ENCODE data around the gene OTULIN.
A peak's percentile ranks its signal among the peaks of the same experiment; 100 is the strongest.

The OTULIN gene

DNA sequence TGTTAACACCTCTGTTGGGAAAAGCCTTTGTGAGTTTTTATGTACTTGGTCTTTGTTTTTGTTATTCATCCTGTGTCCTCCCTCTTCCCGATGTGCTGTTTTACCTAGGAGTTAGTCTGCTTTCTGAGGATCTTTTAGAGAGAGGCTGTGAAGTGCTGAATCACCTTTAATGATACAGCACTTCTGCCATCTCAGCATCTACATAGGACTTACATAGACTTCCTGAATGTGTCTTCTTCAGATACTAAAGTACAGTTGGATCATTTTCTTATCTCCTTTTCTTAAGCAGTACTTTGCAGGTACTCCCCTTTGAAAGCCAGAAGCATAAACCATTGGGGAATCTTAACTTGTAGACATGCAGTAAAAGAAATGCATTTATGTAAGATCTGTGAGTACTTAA, 31.5 kb downstream of the OTULIN start:
- DNase-seq (ENCODE audit: low read depth in 2 of 3, low spot score in 1 of 3): no peak

DNA sequence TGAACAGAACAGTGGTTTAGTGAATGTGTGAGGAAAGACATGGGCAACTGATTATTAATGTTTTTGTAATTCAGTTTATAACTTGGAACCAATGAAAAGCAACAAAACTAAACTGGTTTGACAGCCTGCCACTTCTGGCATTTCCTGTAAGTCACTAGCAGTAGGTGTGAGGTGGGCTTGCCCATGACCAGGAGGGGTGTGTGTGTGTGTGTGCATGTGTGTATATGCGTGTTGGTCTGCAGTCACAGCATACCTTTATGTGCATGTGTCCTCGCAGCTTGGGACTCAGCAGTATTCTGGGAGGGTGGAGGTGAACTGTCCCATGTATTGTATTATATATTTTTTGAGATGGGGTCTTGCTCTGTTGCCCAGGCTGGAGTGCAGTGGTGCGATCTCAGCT, 32.3 kb downstream of the OTULIN start:
- no peak for DNase-seq (ENCODE audit: low read depth in 2 of 3, low spot score in 1 of 3)

DNA sequence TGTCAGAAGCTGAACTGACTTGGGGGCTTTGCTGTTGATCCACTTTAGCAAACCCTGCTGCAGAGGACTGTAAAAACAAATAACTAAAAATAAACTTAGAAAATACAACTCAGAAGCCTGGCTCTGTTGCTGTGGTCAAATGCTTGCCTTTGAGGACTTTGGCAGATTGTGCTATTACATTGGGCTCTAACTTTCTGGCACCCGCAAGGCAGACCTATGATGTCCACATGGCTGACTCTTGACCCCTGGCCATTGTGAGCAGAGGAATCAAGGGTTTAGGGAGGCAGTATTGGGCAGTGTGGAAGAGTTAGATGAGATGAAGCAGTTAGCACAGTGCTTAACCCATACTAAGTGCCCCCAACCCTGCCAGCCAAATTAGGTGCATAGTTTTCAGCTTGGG, 34.0 kb downstream of the OTULIN start:
- no peak for DNase-seq (ENCODE audit: low read depth in 2 of 3, low spot score in 1 of 3)

DNA sequence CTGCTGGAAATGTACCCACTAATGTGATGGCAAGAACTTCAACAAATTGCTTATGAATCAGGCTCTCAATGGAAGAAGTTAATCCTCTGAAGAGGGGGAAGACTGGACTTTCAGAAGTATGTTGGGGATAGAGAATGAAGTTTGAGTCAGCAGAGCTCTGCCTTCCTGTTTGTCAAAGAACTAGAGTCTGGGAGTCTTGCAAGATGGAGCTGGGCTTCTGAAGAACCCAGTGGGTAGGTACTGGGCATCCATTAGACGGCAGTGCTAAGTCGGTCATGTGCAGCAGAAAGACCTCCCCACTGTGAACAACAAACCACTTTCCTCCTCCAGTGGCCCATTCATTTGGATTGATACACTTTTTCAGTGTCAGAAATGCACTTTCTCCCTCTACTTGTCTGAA, 34.6 kb downstream of the OTULIN start:
- DNase-seq (ENCODE audit: low read depth in 2 of 3, low spot score in 1 of 3): no peak

DNA sequence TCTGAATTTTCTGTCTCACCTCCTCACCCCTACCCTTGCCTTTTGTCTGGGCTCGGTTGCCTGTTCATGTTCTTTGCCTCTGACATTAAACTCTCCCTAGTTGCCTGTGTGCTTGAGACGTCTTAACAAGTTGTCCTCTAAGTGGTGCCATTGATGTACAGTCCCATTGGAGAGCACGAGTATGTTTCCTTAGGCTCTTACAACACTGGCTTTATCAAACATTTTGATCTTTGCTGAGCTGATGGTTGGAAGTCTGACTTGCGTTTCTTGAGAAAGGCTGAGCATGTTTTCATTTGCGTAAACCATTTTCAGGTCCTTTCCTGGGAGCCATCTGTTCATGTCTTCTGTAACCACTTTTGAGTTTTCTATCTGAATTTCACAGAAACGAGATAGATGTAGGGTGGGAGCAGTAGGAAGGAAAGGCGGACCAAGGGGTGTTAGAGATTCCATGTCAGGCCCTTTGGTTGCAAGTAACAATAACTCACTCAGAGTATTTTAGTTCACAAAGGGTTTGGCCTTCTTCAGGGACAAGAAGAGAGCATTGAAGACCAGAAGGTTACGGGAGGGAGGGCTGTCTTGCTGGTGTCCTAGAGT, 35.4 kb downstream of the OTULIN start:
- DNase-seq (ENCODE audit: low read depth in 2 of 3, low spot score in 1 of 3): no peak

DNA sequence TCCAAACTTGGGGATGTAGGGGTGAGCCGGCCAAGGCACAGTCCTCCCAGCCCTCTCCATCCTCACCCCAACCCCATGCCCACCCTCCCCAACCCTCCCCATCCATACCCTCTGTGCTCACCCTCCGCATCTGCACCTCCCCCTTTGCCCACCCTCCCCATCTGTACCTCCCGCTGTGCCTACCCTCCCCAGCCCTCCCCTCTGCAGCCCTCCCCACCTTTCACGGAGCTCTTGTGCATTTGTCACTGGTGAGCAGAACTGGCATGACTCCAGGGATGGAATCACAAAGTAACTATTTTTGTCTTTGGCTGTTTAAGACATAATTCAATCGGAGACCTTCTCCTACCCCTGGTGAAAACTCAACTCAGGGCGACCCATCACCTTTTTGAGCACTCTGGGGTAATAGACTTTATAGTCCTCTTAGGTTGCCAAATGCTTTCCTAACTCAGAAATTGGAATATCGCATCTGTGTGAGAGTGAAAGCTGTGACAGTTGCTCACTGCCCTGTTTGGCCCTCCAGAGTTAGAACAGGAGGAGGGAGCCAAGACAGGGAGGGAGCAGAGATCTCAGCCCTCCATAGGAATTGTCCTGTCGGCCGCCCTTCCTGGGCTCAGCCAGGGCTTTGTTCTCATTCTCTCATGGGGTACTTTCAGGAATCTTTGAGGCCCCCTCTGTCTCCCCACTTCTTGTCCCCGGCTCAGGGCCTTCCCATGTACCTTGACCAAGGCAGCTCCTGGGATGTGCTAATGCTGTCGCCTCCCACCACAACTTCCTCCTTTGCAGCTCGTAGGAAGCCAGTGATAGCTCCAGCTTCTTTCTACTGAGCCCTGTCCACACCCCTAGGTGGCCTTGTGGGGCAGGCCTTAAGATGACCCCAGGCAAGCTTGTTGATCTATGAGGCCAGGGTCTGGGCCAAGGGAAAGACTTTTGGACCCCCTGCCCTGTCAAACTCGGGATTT, 36.2 kb downstream of the OTULIN start:
- no peak for DNase-seq (ENCODE audit: low read depth in 2 of 3, low spot score in 1 of 3)

DNA sequence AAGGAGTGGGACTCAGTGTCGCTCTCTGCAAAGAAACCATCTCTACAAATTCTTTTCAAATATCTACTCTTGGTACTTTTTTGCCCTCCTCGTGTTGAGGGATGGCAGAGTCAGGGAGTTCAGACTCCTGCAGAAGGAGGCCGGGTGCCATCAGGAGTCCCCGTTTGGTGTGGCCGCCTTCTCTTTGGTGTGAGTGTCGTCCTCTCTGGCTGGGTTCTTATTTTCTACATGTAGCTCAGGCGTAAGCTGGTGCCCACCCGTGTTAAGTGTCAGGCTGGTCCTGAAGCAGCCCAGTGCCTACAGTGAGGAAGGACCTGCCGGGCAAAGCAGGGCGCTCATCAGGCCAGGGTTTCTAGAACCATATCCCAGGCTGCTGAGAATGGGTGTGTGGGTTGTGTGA, 37.0 kb downstream of the OTULIN start:
- DNase-seq (ENCODE audit: low read depth in 2 of 3, low spot score in 1 of 3): no peak

DNA sequence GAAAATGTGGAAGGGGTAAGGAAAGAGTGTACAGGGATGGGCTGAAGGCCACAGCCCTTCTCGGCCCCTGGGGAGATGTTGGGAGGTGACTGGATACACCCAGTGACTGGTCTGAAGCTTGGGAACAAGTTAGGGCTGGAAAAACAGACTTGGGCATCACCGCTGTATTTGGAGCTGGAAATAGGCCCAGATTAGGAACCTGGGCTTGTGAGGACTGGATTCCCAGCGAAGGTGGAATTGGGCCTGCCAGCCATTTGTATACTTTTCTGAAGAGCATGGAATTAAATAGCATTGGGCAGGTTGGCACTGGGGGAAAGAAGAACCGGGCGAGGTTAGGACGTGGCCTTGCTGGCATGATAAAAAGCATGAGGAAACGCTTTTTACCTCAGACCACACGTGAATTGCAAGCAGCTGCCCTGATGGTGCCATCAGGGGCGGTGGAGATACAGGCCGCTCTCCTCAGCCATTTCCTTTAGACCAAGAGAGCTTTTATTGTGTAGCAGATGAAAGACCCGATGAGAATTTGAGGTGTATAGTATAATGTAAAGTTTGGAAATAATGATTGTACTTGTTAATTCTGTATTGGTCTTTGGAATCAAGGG, 37.8 kb downstream of the OTULIN start:
- DNase-seq (ENCODE audit: low read depth in 2 of 3, low spot score in 1 of 3): no peak

DNA sequence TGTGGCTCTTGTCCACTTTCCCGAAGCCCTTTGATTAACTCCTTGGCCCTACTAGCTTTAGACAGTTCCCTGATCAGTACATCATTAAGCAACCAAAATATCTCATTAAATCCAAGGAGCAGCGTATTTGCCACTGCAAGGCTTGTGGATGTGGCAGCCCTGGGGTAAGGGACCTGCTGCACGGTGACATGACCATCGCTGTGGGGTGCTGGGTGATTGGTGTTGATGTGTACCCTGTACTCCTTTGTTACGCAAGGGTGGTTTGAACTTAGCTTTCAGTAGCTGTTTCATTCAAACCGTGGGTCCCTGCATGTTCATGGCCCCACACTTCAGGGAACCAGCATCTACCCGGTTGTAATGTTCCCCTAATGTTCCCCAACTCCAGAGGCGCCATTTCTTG, 41.0 kb downstream of the OTULIN start:
- DNase-seq (ENCODE audit: low read depth in 2 of 3, low spot score in 1 of 3): no peak

DNA sequence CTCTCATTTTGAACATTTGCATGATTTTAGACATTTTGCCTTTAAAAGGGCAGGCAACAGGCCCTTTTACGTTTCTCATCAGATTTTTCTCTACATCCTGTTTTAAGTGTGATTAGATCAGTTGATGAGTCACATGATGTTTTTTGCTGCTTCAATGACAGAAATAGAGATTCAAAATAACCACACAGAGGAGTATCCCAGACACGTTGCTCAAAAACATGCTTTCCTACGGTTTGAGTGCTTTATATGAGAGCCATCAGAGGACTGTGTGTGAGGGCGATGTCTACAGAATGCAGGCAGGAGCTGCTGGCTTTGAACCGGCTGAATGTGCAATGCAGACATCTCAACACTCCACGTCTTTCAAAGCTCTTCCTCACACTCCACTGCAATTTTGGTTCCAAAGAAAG, 42.1 kb downstream of the OTULIN start:
- peak in 1 of 3 donors; percentile 35 for DNase-seq (ENCODE audit: low read depth in 2 of 3, low spot score in 1 of 3)

DNA sequence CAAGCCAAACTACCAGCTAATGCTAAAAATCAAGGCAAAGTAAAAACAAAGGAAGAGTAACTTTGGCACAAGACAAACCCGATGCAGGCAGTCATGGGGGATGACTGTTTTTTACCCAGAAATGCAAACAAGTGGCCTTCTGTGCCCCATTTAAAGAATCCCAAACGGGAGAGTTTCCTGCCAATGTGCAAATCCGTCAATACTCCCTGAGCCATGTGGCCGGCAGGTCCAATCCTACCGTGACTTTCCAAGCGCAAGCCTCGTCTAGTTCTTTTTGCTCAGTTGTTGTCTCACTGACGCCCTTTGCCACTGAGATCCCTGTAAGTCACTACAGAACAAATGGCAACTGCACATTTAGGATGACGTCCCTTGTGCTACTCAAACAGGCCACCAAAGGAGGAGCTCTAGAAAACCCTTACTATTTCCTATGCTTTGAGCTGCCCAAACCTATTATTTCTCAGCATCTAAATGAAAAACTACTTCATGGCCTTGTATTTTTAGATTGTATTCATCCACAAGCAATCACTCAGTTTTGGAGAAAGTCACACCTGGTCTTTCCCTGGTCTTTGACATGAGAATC, 43.4 kb downstream of the OTULIN start:
- DNase-seq (ENCODE audit: low read depth in 2 of 3, low spot score in 1 of 3): no peak

DNA sequence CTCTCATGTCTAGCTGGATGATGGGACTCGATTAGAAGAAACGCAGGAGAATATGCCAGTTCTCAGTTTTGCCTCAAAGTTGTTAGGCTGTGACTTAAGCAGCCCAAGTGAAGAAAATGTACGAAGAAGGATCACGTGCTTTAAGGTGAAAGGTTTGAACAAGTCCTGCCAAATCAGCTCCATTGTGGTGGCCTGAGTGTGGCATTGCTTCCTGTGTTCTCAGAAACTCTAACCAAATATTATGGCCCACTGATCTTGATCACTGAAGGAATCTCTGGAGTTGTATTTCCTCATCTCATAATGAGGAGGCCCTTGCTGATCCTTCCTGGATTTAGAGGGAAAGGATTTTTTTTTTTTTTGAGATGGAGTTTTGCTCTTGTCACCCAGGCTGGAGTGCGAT, 44.0 kb downstream of the OTULIN start:
- DNase-seq (ENCODE audit: low read depth in 2 of 3, low spot score in 1 of 3): no peak

DNA sequence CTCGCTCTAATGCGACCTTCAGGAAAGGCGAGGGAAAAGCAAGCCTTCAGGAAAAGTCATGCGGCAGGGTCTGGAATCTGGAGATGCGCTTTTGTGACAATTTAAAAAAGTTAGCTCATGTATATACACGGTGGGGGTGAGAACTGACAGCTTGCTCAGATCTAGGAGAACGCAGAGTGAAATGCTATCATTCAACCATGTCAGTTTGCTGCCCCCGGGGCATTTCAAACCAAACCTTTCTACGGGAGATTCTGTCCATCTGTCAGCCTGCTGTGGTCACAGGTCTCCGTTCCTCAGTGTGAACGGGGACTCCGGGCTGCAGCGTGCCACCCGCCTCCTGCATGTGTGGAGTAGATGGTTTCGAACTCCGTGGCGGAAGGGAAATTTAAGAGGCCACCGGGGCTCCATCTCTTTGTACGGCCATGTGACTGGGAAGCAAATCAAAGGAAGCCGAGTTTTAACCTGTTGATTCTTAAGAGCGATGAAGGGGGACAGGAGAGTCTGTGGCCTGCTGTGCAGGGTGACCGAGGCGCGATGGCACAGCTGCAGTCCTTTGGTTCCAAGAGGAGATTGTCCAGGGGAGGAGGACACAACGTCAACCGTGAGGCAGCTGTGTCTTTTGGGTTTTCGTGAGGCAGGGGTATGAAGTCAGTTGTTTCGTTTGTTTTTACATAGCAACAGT, 45.9 kb downstream of the OTULIN start:
- DNase-seq (ENCODE audit: low read depth in 2 of 3, low spot score in 1 of 3): no peak

DNA sequence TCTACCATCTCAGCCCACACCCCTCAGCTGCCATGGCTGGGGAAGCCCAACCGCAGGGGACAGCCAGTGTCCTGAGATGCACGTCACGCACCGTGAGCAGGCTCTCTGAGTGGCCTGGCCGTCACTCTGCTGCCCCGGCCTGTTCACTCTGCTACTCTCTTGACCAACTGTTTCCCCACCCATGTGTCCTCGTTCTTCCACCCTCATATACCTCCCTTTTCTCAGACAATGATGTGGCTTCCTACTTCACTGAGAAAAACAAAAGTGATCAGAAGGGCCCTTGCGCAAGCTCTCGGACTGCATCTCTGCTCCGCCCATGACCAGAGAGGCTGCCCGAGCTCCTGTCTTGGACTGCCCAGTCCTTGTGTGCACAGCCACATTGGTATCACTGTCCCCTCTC, 47.6 kb downstream of the OTULIN start:
- no peak for DNase-seq (ENCODE audit: low read depth in 2 of 3, low spot score in 1 of 3)

DNA sequence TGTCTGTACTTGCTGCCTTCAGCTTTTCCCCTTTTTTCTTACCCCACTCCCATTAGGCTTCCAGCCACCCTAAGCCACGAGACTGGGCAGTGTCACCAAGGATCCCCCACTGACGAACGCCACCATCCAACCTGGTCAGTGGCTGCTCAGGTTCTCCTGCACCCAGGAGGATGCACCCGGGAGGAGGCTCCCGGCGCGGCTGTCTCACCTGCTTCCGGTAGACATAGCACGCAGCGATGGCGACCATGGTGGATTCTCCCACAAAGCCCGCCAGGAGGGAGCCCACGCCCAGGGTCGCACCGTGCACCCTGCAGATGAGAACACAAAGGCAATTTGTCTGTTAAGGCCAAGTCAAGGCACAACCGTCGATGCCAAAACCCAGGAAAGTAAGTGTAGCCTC, 48.1 kb downstream of the OTULIN start:
- no peak for DNase-seq (ENCODE audit: low read depth in 2 of 3, low spot score in 1 of 3)

DNA sequence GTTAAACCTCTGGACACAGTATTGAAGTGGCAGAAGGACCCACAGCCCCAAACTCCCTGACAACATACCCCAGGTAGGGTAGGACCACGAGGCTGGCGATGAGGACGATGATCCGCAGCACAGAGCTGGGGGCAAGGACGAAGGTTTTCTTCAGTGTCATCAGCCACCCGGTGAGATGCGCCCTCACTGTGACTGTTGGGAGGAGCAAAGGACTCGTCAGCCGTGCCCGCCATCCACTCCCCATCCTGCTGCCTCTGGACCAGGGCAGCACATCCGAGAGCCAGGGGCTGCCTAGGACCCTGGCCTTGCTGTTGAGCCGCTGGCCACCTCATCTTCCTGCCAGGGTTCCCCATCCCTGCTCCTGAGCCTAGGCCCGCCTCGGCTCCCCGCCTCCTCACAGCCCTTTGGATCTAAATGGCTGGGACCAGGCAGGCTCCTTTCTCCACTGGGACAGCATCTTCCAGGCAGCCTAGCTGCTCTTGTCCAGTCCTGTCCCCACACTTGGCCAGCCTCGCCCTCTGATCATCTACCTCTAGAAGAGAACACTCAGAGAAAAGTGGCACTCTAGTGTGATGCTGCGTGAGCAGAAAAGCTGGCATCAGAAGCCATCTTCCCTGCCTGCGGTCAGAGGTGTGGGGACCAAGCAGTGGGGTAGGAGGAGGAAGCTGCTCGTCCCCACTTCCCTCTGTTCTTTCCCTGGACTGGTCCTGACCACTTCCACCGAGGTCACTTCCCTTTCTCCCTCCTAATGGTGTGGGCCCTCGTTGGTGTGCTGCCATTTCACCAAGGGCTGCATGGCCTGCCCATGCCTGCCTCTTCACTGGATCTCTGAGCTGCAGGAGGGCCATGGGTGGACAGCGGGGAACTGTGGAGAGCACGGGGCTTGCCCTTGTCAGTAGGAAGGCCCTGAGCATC, 49.2 kb downstream of the OTULIN start:
- DNase-seq (ENCODE audit: low read depth in 2 of 3, low spot score in 1 of 3): no peak

DNA sequence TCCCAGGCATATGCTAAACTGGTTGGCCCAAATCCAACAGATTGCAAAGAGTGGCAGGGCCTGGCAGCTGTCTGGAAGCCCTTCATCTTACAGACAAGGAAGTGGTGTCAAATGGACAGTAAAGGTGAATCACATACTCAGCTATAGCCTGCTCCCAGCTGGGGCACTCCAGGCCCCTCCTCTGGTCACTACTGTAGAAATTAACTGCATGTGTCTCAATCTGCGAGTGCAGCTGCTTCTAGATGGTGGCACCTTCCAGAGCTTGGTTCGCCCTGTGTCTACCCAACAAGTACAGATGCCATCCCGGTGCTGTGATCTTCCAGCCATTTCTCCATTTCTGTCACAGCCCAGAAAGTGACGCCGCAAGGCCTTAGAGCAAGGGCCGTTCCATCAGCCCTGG, 50.2 kb downstream of the OTULIN start:
- DNase-seq (ENCODE audit: low read depth in 2 of 3, low spot score in 1 of 3): no peak

DNA sequence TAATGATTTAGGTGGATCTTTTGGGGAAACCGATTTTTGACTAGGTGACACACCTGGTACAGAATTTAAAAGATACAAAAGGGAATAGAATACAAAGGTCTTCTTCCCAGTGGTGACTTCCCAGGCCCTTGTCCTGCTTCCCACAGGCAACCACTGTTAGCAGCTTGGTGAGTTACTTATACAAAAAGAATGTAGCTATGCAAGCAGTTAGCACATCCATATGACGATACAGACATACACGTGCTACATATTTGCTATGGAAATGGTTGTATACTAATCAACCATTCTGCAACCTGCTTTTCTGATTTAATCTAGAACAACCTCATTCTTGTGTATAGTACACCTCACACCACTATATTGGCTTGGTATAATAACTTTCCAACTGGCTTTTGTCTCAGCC, 51.0 kb downstream of the OTULIN start:
- no peak for DNase-seq (ENCODE audit: low read depth in 2 of 3, low spot score in 1 of 3)

DNA sequence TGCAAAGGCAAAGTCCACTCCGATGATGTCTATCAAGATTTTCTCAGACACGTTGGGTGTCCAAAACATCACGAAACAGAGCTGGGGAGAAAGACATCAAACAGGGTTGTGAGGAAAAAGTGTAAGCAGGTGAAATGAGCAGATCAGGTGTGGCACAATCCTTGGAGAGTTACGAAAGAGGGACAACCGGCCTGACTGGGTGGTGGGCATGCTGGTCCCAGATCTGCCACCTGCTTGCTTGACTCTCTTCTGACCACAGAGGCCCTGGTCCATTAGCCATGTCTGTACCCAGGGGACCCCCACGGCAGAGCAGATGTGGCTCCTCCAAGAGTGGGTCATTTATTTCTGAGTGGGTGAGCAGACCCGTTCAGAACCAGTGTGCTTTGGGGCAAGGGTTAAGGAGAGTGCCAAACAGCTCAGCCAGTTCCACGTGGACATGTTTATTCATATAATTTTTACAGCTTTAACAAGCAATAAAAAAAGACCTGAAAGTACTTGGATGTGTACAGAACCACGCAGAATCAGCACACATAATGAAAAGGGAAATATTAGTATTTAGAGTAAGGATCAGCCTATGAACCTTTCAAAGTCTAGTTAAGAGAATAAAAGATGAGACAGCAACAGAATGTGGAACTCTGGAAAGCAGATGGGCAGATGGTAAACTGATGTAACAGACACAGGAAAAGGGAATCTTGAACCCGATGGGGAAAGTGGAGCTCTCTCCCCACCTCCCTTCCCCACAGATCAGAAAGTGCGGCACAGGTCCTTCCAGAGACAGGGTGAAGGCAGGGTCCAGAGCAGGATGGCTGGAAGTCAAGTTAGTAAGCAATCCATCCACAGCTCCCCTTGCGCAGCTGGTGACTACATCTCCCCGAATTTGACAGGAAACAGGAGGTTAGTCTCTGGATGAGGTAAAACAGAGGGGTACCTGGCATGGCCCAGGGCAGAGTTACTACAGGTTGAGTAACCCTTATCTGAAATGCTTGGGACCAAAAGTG, 52.5 kb downstream of the OTULIN start:
- no peak for DNase-seq (ENCODE audit: low read depth in 2 of 3, low spot score in 1 of 3)

All from stimulated activated CD4-positive, alpha-beta T cell treated with anti-CD3 and anti-CD28 coated beads, Interleukin-12 subunit alpha, Interleukin-12 subunit beta, amount 100 ng/mL, for 48 hours (primary cell).